ENCODE results near the gene CRLF3.
"Not testable (repeated sequence)": the region's sequence is repeated elsewhere in the genome, so short reads cannot be mapped to it uniquely, and the experiment has no call there.

The CRLF3 gene

GRCh38 chr17:30735644-30736043, 88.8 kb downstream of the CRLF3 start:
- DNase-seq (ENCODE audit: low read depth) = not testable (repeated sequence)

- DNase-seq (ENCODE audit: low read depth) = not testable (repeated sequence)
Measured at GRCh38 chr17:30735206-30735605, 89.3 kb downstream of the CRLF3 start.

- not testable (repeated sequence) for DNase-seq (ENCODE audit: low read depth)
Measured at GRCh38 chr17:30734153-30734552, 90.3 kb downstream of the CRLF3 start.

All from stromal cell of bone marrow (primary cell).